Loucy (cell line): ENCODE data around the gene KRTAP9-8.
"Not testable (repeated sequence)": the region's sequence is repeated elsewhere in the genome, so short reads cannot be mapped to it uniquely, and the experiment has no call there.

ENCODE experiments used
- H2AFZ ChIP-seq: fragments of 200-600 bp; sonication (generic); 2 replicates; pipeline ENCODE4 v1.6.0; 2016; ENCODE audit warnings: antibody characterized with exemption, mild to moderate bottlenecking, low read length, moderate library complexity
- H3F3A ChIP-seq: fragments of 200-600 bp; 2 replicates; pipeline ENCODE4 v1.6.0; 2016; ENCODE audit warnings: antibody characterized with exemption, low read depth, mild to moderate bottlenecking
- H3K27me3 ChIP-seq: fragments of 200-600 bp; sonication (generic); 2 replicates; pipeline ENCODE4 v1.6.1; 2014; ENCODE audit warnings: low read length, mild to moderate bottlenecking; ENCODE audit not compliant: insufficient read depth, poor library complexity, severe bottlenecking
- H3K36me3 ChIP-seq: fragments of 200-600 bp; sonication (generic); 2 replicates; pipeline ENCODE4 v1.6.1; 2016; ENCODE audit warnings: low read length; ENCODE audit not compliant: insufficient read depth
- H3K4me1 ChIP-seq: fragments of 200-600 bp; sonication (generic); 2 replicates; pipeline ENCODE4 v1.5.1; 2014; ENCODE audit warnings: low read length, mild to moderate bottlenecking; ENCODE audit not compliant: insufficient read depth, poor library complexity, severe bottlenecking
- H3K4me2 ChIP-seq: fragments of 200-600 bp; sonication (generic); 2 replicates; pipeline ENCODE4 v1.6.0; 2014; ENCODE audit warnings: antibody characterized with exemption, low read length, low read depth, mild to moderate bottlenecking; ENCODE audit not compliant: poor library complexity, severe bottlenecking
- H3K4me3 ChIP-seq: fragments of 200-600 bp; sonication (generic); 2 replicates; pipeline ENCODE4 v1.5.1; 2014; ENCODE audit warnings: low read length, mild to moderate bottlenecking, mixed read lengths; ENCODE audit not compliant: poor library complexity, severe bottlenecking
- H3K79me2 ChIP-seq: fragments of 200-600 bp; sonication (generic); 2 replicates; pipeline ENCODE4 v1.6.1; 2014; ENCODE audit warnings: low read length; ENCODE audit not compliant: insufficient read depth
- H3K9ac ChIP-seq: fragments of 200-600 bp; sonication (generic); 2 replicates; pipeline ENCODE4 v1.6.0; 2014; ENCODE audit warnings: mild to moderate bottlenecking, low read depth, low read length, moderate library complexity; ENCODE audit not compliant: poor library complexity, severe bottlenecking
- H3K9me2 ChIP-seq: fragments of 200-600 bp; sonication (generic); replicated peaks from 2 replicates; pipeline ENCODE4 v1.6.1; 2016; ENCODE audit warnings: low read depth, low read length, mixed read lengths
- H3K9me3 ChIP-seq: fragments of 200-600 bp; sonication (generic); 2 replicates; pipeline ENCODE4 v1.6.1; 2014; ENCODE audit warnings: mild to moderate bottlenecking, antibody characterized with exemption, low read length, low read depth; ENCODE audit not compliant: insufficient read depth
- H4K20me1 ChIP-seq: fragments of 200-600 bp; sonication (generic); 2 replicates; pipeline ENCODE4 v1.6.0; 2014; ENCODE audit warnings: antibody characterized with exemption, low read length, mild to moderate bottlenecking; ENCODE audit not compliant: insufficient read depth, poor library complexity, severe bottlenecking
- CTCF ChIP-seq: fragments of 200-600 bp; sonication (generic); conservative IDR thresholded peaks from 2 replicates; pipeline ENCODE4 v1.5.1; 2014; ENCODE audit warnings: mild to moderate bottlenecking, antibody characterized with exemption, low read length
- EZH2phosphoT487 ChIP-seq: fragments of 200-600 bp; IDR thresholded peaks from 2 replicates; pipeline ENCODE4 v1.6.1; 2018; ENCODE audit warnings: antibody characterized with exemption, mild to moderate bottlenecking, moderate library complexity, borderline replicate concordance

Gene KRTAP9-8

GRCh38 chr17:41230094-41230493 is 7.7 kb upstream of the KRTAP9-8 start:
- H3K79me2 ChIP-seq = no peaks in the 10 kb centered on the region
- no peaks in the 10 kb centered on the region for H3F3A ChIP-seq
- H4K20me1 ChIP-seq = no peaks in the 10 kb centered on the region
- no peaks in the 10 kb centered on the region for H3K9me2 ChIP-seq
- H3K4me3 ChIP-seq = no peak overlapping the region
- H3K27me3 ChIP-seq = no peaks in the 10 kb centered on the region
- no peaks in the 10 kb centered on the region for H3K4me1 ChIP-seq
- H3K36me3 ChIP-seq = no peaks in the 10 kb centered on the region
- TF ChIP-seq EZH2phosphoT487 (no peak), CTCF (no peak)
- H2AFZ ChIP-seq = no peak overlapping the region
- no peak overlapping the region for H3K4me2 ChIP-seq
- no peak overlapping the region for H3K9ac ChIP-seq
- H3K9me3 ChIP-seq = no peaks in the 10 kb centered on the region

DNA sequence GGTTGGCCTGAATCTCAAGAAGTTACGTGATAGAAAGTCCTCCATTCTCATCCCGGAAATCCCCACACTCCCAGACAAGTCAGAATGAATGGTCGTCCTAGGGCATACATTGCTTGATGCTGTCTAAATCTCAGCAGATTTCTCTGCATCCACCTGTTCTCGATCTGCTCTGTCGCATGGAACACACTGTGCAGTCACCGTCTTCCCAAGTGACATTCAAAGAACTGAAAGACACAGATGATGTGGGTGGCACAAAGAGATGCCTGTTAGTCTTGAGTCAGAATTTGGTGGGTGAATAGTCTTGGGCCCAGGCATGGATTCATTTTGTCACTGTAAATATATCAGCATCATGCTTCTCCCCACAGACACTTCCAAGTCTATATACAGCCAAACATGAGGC is 6.1 kb upstream of the KRTAP9-8 start:
- Histone ChIP-seq H3K9ac (no peak overlapping the region), H3K36me3 (no peaks in the 10 kb centered on the region), H2AFZ (no peak overlapping the region), H4K20me1 (no peaks in the 10 kb centered on the region), H3K9me3 (no peaks in the 10 kb centered on the region), H3K4me2 (no peak overlapping the region), H3K9me2 (no peaks in the 10 kb centered on the region), H3K4me3 (no peak overlapping the region), H3K4me1 (no peaks in the 10 kb centered on the region), H3F3A (no peaks in the 10 kb centered on the region), H3K27me3 (no peaks in the 10 kb centered on the region), H3K79me2 (no peaks in the 10 kb centered on the region)
- TF ChIP-seq EZH2phosphoT487 (no peak), CTCF (no peak)

GRCh38 chr17:41232399-41233105 is 5.2 kb upstream of the KRTAP9-8 start, which contains the start of gene KRTAP9-3:
KRTAP9-3 (plus strand) TSS chr17:41232449; CDS start chr17:41232502, 53 bp downstream.
- H3K36me3 ChIP-seq, H3K9me3 ChIP-seq, H3K4me1 ChIP-seq, H3K9me2 ChIP-seq, H2AFZ ChIP-seq, H3K4me3 ChIP-seq, H3K4me2 ChIP-seq, H3K27me3 ChIP-seq, H3F3A ChIP-seq, H3K79me2 ChIP-seq, H3K9ac ChIP-seq, H4K20me1 ChIP-seq: not testable (repeated sequence)

- H3K4me2 ChIP-seq, H3K4me3 ChIP-seq, H3K36me3 ChIP-seq, H3K9me3 ChIP-seq, H3K79me2 ChIP-seq, H2AFZ ChIP-seq, H4K20me1 ChIP-seq, H3K9me2 ChIP-seq, H3K4me1 ChIP-seq, H3F3A ChIP-seq, H3K9ac ChIP-seq, H3K27me3 ChIP-seq: not testable (repeated sequence)
Measured at GRCh38 chr17:41237116-41237515, 683 bp upstream of the KRTAP9-8 start.

DNA sequence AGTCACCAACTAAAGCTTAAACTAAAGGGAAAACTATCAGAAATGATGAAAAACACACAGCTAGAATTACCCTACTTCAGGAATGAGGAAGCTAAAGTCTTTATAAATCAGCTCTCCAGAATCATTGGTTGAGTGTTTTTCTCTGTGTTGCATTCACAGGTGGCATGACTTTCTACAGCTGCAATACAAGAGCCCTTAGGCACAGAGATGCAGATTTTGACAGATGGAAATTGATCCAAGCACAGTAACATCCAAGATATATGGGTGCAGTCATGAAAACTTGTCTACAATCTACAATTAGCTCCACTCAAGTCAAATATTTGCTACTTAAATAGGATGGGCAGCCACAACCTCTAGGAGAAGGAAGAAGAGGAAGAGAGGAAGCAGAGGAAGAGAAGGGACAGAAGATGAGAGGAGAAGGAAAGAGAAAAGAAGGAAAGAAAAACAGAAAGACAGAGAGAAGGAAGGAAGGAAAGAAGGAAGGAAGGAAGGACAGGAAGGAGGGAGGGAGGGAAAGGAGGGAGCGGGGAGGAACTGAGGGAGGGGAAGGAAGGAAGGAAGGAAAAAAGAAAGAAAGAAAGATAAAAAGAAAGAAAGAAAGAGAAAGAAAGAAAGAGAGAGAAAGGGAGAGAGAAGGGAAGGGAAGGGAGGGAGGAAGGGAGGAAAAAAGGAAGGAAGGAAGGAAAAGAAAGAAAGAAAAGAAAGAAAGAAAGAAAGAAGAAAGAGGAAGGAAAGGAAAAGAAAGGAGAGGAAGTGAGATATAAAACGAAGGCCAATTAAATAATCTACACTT is 9.4 kb downstream of the KRTAP9-8 start:
- H3F3A ChIP-seq, H3K36me3 ChIP-seq, H3K9me2 ChIP-seq, H3K9me3 ChIP-seq, H3K27me3 ChIP-seq, H3K79me2 ChIP-seq, H3K4me3 ChIP-seq, H3K9ac ChIP-seq, H2AFZ ChIP-seq, H3K4me1 ChIP-seq, H3K4me2 ChIP-seq, H4K20me1 ChIP-seq: not testable (repeated sequence)
